Aorta (tissue), 5 donors: Measurements from ENCODE around the gene GSC2. TPM values are rescaled to one million over a fixed set of nuclear protein-coding genes. Genes with fewer than 3 reads are reported as not detected.

Source experiments
- ATAC-seq: fragments of 200-7000 bp; cut with Tn5 transposase; one replicate; pipeline ENCODE4 v1.9.1; 2022; ENCODE audit warnings: moderate library complexity; ENCODE audit not compliant: low FRiP score
- DNase-seq, 2 donors: peaks; one replicate each; pipeline ENCODE4 v3.0.0-alpha.2; 2020
- H3K27ac ChIP-seq, 2 donors: one replicate each; pipeline ENCODE4 v1.5.1; 2013; ENCODE audit warnings: low read length in 2 of 2, mild to moderate bottlenecking in 2 of 2, moderate library complexity in 2 of 2, control low read depth in 1 of 2, inconsistent platforms in 1 of 2, low read depth in 1 of 2
- H3K27me3 ChIP-seq, 2 donors: one replicate each; pipeline ENCODE4 v1.6.1; 2013; ENCODE audit warnings: control low read depth in 1 of 2, low read length in 1 of 2, mild to moderate bottlenecking in 1 of 2, moderate library complexity in 1 of 2; ENCODE audit not compliant: insufficient read depth in 2 of 2, control insufficient read depth in 1 of 2
- H3K36me3 ChIP-seq, 2 donors: one replicate each; pipeline ENCODE4 v1.6.1; 2013; ENCODE audit warnings: control low read depth in 1 of 2, low read length in 1 of 2, mild to moderate bottlenecking in 1 of 2; ENCODE audit not compliant: insufficient read depth in 2 of 2, control insufficient read depth in 1 of 2
- H3K4me1 ChIP-seq, 2 donors: one replicate each; pipeline ENCODE4 v1.6.1; 2013; ENCODE audit warnings: low read length in 2 of 2, control low read depth in 1 of 2, mild to moderate bottlenecking in 1 of 2, moderate library complexity in 1 of 2; ENCODE audit not compliant: insufficient read depth in 2 of 2, control insufficient read depth in 1 of 2
- H3K4me3 ChIP-seq, 2 donors: one replicate each; pipeline ENCODE4 v1.5.1; 2013; ENCODE audit warnings: low read length in 2 of 2, control low read depth in 1 of 2, mild to moderate bottlenecking in 1 of 2
- H3K9me3 ChIP-seq: one replicate; pipeline ENCODE4 v1.6.1; 2013; ENCODE audit warnings: mild to moderate bottlenecking, low read length; ENCODE audit not compliant: control insufficient read depth
- WGBS, 2 donors: extraction: QIAGEN DNeasy Blood & Tissue Kit; methylation state at CpG; one replicate each; pipeline ENCODE4 v1.1.7; 2013; 5-methylcytosine and 5-hydroxymethylcytosine counted together
- intact Hi-C, 2 donors: fragments of 100-400 bp; cut with DNase I; formaldehyde crosslinking; loops; one replicate each; pipeline versions ENCODE4 v1.14.2 to v1.15.0; 2022
- polyA plus RNA-seq, 2 donors: library from polyadenylated mRNA; stranded (reverse); fragments of 200-250 nt; gene quantifications; one replicate each; pipeline ENCODE4 v1.2.3, GENCODE V29; 2013
- total RNA-seq, 2 donors: library from RNA; stranded (reverse); fragmentation: NEBNext Ultra II Directional; extraction: Animal tissue kit (Norgen Biotek cat#: 25700); gene quantifications; one replicate each; pipeline ENCODE4 v1.2.1, GENCODE V29; 2021
- donor health status: healthy with polysubstance abuse.
- donor health status: Bipolar disorder and iron deficiency.
- donor health status: DM: no; HTN: no; CAD: no.
- donor health status: DM: no; HTN: no; CAD: no.
- donor health status: DM: yes; HTN: yes; CAD: no.

The GSC2 gene
- total and polyA plus RNA-seq, 4 donors = not detected

GRCh38 chr22:19125474-19126308 lies 24.4 kb downstream of the GSC2 start:
- intact Hi-C loops = no loop called here

GRCh38 chr22:19125011-19125410 lies 25.1 kb downstream of the GSC2 start:
- Histone ChIP-seq H3K4me3 (no peak overlapping the region), H3K36me3 (no peaks in the 10 kb centered on the region), H3K27me3 (no peaks in the 10 kb centered on the region), H3K27ac (no peak overlapping the region), H3K4me1 (no peaks in the 10 kb centered on the region), H3K9me3 (no peaks in the 10 kb centered on the region)
- intact Hi-C loops = no loop called here
- no peak for DNase-seq
- WGBS, 2 donors = 92 to 95% methylated on average over 11 of the region's 11 CpGs
- no peak for ATAC-seq

More at GRCh38 chr22:19125474-19126308, 24.4 kb downstream of the GSC2 start:
- Histone ChIP-seq H3K36me3 (no peaks in the 10 kb centered on the region), H3K27me3 (no peaks in the 10 kb centered on the region), H3K4me1 (no peaks in the 10 kb centered on the region), H3K9me3 (no peaks in the 10 kb centered on the region), H3K27ac (no peak overlapping the region), H3K4me3 (no peak overlapping the region)
- 83 to 84% methylated on average over 21 of the region's 21 CpGs for WGBS, 2 donors
- no peak for DNase-seq
- ATAC-seq = no peak

- H3K9me3 ChIP-seq = no peaks in the 10 kb centered on the region
- no peak for ATAC-seq
- no peaks in the 10 kb centered on the region for H3K36me3 ChIP-seq
- H3K27ac ChIP-seq = no peak overlapping the region
- no peak for DNase-seq
- intact Hi-C loops = no loop called here
- no peak overlapping the region for H3K4me3 ChIP-seq
- H3K4me1 ChIP-seq = no peaks in the 10 kb centered on the region
- 72 to 75% methylated on average over 4 of the region's 4 CpGs for WGBS, 2 donors
- H3K27me3 ChIP-seq = no peaks in the 10 kb centered on the region
These were observed 25.7 kb downstream of the GSC2 start for GRCh38 chr22:19124377-19124776.

- Histone ChIP-seq H3K4me1 (no peaks in the 10 kb centered on the region), H3K27me3 (no peaks in the 10 kb centered on the region), H3K27ac (no peak overlapping the region), H3K9me3 (no peaks in the 10 kb centered on the region), H3K36me3 (no peaks in the 10 kb centered on the region), H3K4me3 (no peak overlapping the region)
- intact Hi-C loops = loop anchor here in 1 of 2 donors (2.0 kb wide), 1 partner anchor 323 kb away; the partner anchor contains the start of gene C22orf39
- 93 to 95% methylated on average over 4 of the region's 4 CpGs for WGBS, 2 donors
- ATAC-seq = no peak
- DNase-seq = no peak
These were observed 26.2 kb downstream of the GSC2 start for GRCh38 chr22:19123936-19124335.

GRCh38 chr22:19122752-19123492 lies 27.2 kb downstream of the GSC2 start:
- Histone ChIP-seq H3K27me3 (no peaks in the 10 kb centered on the region), H3K27ac (no peak overlapping the region), H3K4me3 (peak overlapping the region; percentile 3 to 41), H3K36me3 (no peaks in the 10 kb centered on the region), H3K4me1 (no peaks in the 10 kb centered on the region), H3K9me3 (no peaks in the 10 kb centered on the region)
- ATAC-seq (peak; percentile 42), DNase-seq (no peak)
- intact Hi-C loops = loop anchor here in 1 of 2 donors (2.0 kb wide), 1 partner anchor 324 kb away; the partner anchor contains the start of gene C22orf39
- 17 to 18% methylated on average over 27 of the region's 27 CpGs for WGBS, 2 donors

- Histone ChIP-seq H3K9me3 (no peaks in the 10 kb centered on the region), H3K27ac (peak within 1 kb of the TSS; percentile 76 to 84), H3K27me3 (no peaks in the 10 kb centered on the region), H3K4me1 (no peaks in the 10 kb centered on the region), H3K36me3 (no peaks in the 10 kb centered on the region), H3K4me3 (peak within 1 kb of the TSS; percentile 87 to 93)
- DNase-seq (peak; percentile 98 to 99), ATAC-seq (peak; percentile 99)
- WGBS, 2 donors = 0 to 1% methylated on average over 45 to 67 of the region's 67 CpGs
- intact Hi-C loops = loop anchor here in 1 of 2 donors (2.0 kb wide), 1 partner anchor 325 kb away; the partner anchor contains the start of gene C22orf39
These were observed 27.8 kb downstream of the GSC2 start, which contains the start of gene DGCR2 for GRCh38 chr22:19122143-19122751. Gene DGCR2, minus strand, starts transcription at chr22:19122412. Its CDS starts 206 bp downstream, at chr22:19122206.

GRCh38 chr22:19121631-19122142 lies 28.4 kb downstream of the GSC2 start:
- Histone ChIP-seq H3K9me3 (no peaks in the 10 kb centered on the region), H3K27me3 (no peaks in the 10 kb centered on the region), H3K36me3 (no peaks in the 10 kb centered on the region), H3K4me3 (peak overlapping the region; percentile 87 to 93), H3K4me1 (no peaks in the 10 kb centered on the region), H3K27ac (peak overlapping the region; percentile 76 to 84)
- peak; percentile 67 to 86 for DNase-seq
- 0 to 1% methylated on average over 45 to 47 of the region's 47 CpGs for WGBS, 2 donors
- intact Hi-C loops = loop anchor here in 1 of 2 donors (2.0 kb wide), 1 partner anchor 325 kb away; the partner anchor contains the start of gene C22orf39
- peak; percentile 37 for ATAC-seq
